Neural cell (in vitro differentiated cells): Measurements from ENCODE around the gene TGFBRAP1. TPM values are rescaled to one million over a fixed set of nuclear protein-coding genes. Genes with fewer than 3 reads are reported as not detected.

Source experiments
- H2AFZ ChIP-seq: fragments of 200-600, 300-800 bp; sonication (generic), shearing (Covaris generic); 2 replicates; pipeline ENCODE4 v1.6.0; 2014; ENCODE audit warnings: low read depth, mild to moderate bottlenecking, antibody characterized with exemption, low read length, moderate library complexity
- H3F3A ChIP-seq: fragments of 200-600 bp; shearing (Covaris generic); 2 replicates; pipeline ENCODE4 v1.6.1; 2016; ENCODE audit warnings: mild to moderate bottlenecking, moderate library complexity, mixed read lengths, antibody characterized with exemption, low read length; ENCODE audit not compliant: insufficient read depth, poor library complexity, severe bottlenecking
- H3K27ac ChIP-seq: fragments of 200-600, 300-800 bp; sonication (generic), shearing (Covaris generic); 2 replicates; pipeline ENCODE4 v1.5.1; 2014; ENCODE audit warnings: mild to moderate bottlenecking, low read length, moderate library complexity
- H3K27me3 ChIP-seq: fragments of 300-800, 200-600 bp; sonication (generic), shearing (Covaris generic); 2 replicates; pipeline ENCODE4 v1.6.0; 2014; ENCODE audit warnings: mild to moderate bottlenecking, low read depth, low read length, moderate library complexity; ENCODE audit not compliant: insufficient read depth
- H3K36me3 ChIP-seq: fragments of 300-800, 200-600 bp; sonication (generic), shearing (Covaris generic); 2 replicates; pipeline ENCODE4 v1.5.1; 2014; ENCODE audit warnings: mild to moderate bottlenecking, antibody characterized with exemption, low read length, moderate library complexity; ENCODE audit not compliant: insufficient read depth
- H3K4me2 ChIP-seq: fragments of 300-800, 200-600 bp; sonication (generic), shearing (Covaris generic); 2 replicates; pipeline ENCODE4 v1.6.0; 2014; ENCODE audit warnings: mild to moderate bottlenecking, low read length
- H3K4me3 ChIP-seq: fragments of 300-800, 200-600 bp; sonication (generic), shearing (Covaris generic); 2 replicates; pipeline ENCODE4 v1.5.1; 2014; ENCODE audit warnings: mild to moderate bottlenecking, low read length, moderate library complexity
- H3K79me2 ChIP-seq: fragments of 200-600 bp; shearing (Covaris generic); replicated peaks from 2 replicates; pipeline ENCODE4 v1.6.0; 2014; ENCODE audit warnings: mild to moderate bottlenecking, low read length, moderate library complexity; ENCODE audit not compliant: insufficient read depth
- H3K9ac ChIP-seq: fragments of 300-800, 200-600 bp; sonication (generic), shearing (Covaris generic); 2 replicates; pipeline ENCODE4 v1.6.1; 2016; ENCODE audit warnings: mild to moderate bottlenecking, low read length, mixed read lengths
- H3K9me2 ChIP-seq: fragments of 200-600 bp; shearing (Covaris generic); 2 replicates; pipeline ENCODE4 v1.6.1; 2016; ENCODE audit warnings: mild to moderate bottlenecking, low read length, mixed read lengths; ENCODE audit not compliant: insufficient read depth
- H3K9me3 ChIP-seq: fragments of 200-600, 300-800 bp; sonication (generic), shearing (Covaris generic); 2 replicates; pipeline ENCODE4 v1.6.1; 2016; ENCODE audit warnings: mild to moderate bottlenecking, mixed run types, low read length, moderate library complexity, mixed read lengths
- H4K20me1 ChIP-seq: fragments of 200-600 bp; shearing (Covaris generic); 2 replicates; pipeline ENCODE4 v1.6.1; 2016; ENCODE audit warnings: mild to moderate bottlenecking, mixed run types; ENCODE audit not compliant: insufficient read depth
- EP300 ChIP-seq: fragments of 450-650 bp; conservative IDR thresholded peaks from 2 replicates; pipeline ENCODE4 v1.6.1; 2014; ENCODE audit warnings: antibody characterized with exemption, mild to moderate bottlenecking, moderate library complexity; ENCODE audit not compliant: poor library complexity, severe bottlenecking
- EZH2 ChIP-seq: fragments of 200-600, 300-800 bp; shearing (Covaris generic), sonication (generic); IDR thresholded peaks from 2 replicates; pipeline ENCODE4 v1.6.1; 2014; ENCODE audit warnings: antibody characterized with exemption, low read length, borderline replicate concordance, mild to moderate bottlenecking; ENCODE audit not compliant: insufficient read depth, poor library complexity, severe bottlenecking
- MXI1 ChIP-seq: fragments of 450-650 bp; conservative IDR thresholded peaks from 2 replicates; pipeline ENCODE4 v1.6.1; 2014; ENCODE audit warnings: antibody characterized with exemption, mild to moderate bottlenecking; ENCODE audit not compliant: poor library complexity, severe bottlenecking
- POLR2AphosphoS5 ChIP-seq: IDR thresholded peaks from 2 replicates; pipeline ENCODE4 v1.6.1; 2012
- RAD21 ChIP-seq: fragments of 450-650 bp; conservative IDR thresholded peaks from 2 replicates; pipeline ENCODE4 v1.6.1; 2014; ENCODE audit warnings: antibody characterized with exemption, mild to moderate bottlenecking, moderate library complexity
- REST ChIP-seq: IDR thresholded peaks from 2 replicates; pipeline ENCODE4 v1.6.1; 2012; ENCODE audit warnings: borderline replicate concordance
- SMC3 ChIP-seq: fragments of 450-650 bp; conservative IDR thresholded peaks from 2 replicates; pipeline ENCODE4 v1.6.1; 2014; ENCODE audit warnings: antibody characterized with exemption, mild to moderate bottlenecking, moderate library complexity; ENCODE audit not compliant: poor library complexity
- TAF1 ChIP-seq: IDR thresholded peaks from 2 replicates; pipeline ENCODE4 v1.6.1; 2012; ENCODE audit warnings: low read depth
- polyA plus RNA-seq: library from polyadenylated mRNA; depleted of rRNA; stranded (reverse); fragments of >200 nt; gene quantifications from 2 replicates; pipeline ENCODE4 v1.2.3, GENCODE V29; 2014
- TF ChIP-seq, protein P1 (sequence below): fragments of 450-650 bp; IDR thresholded peaks from 2 replicates; pipeline ENCODE4 v1.5.1; 2014; ENCODE audit warnings: antibody characterized with exemption, mild to moderate bottlenecking, moderate library complexity; ENCODE audit not compliant: poor library complexity, severe bottlenecking

Gene TGFBRAP1
- polyA plus RNA-seq, 1 donor from 2014 or later = 13.9 TPM

- TF ChIP-seq TAF1 = no peak
- TF ChIP-seq, protein P1, sequence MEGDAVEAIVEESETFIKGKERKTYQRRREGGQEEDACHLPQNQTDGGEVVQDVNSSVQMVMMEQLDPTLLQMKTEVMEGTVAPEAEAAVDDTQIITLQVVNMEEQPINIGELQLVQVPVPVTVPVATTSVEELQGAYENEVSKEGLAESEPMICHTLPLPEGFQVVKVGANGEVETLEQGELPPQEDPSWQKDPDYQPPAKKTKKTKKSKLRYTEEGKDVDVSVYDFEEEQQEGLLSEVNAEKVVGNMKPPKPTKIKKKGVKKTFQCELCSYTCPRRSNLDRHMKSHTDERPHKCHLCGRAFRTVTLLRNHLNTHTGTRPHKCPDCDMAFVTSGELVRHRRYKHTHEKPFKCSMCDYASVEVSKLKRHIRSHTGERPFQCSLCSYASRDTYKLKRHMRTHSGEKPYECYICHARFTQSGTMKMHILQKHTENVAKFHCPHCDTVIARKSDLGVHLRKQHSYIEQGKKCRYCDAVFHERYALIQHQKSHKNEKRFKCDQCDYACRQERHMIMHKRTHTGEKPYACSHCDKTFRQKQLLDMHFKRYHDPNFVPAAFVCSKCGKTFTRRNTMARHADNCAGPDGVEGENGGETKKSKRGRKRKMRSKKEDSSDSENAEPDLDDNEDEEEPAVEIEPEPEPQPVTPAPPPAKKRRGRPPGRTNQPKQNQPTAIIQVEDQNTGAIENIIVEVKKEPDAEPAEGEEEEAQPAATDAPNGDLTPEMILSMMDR = no peak
- TF ChIP-seq REST = no peak
- no peak for TF ChIP-seq RAD21
- Histone ChIP-seq H4K20me1 (no peaks in the 10 kb centered on the region), H3F3A (no peaks in the 10 kb centered on the region), H3K36me3 (no peaks in the 10 kb centered on the region), H3K4me3 (no peak overlapping the region), H3K9me2 (no peaks in the 10 kb centered on the region), H2AFZ (no peak overlapping the region), H3K4me2 (no peak overlapping the region), H3K27ac (no peak overlapping the region), H3K79me2 (peaks cover 15% of the 10 kb centered on the region), H3K9me3 (no peaks in the 10 kb centered on the region), H3K27me3 (no peaks in the 10 kb centered on the region), H3K9ac (no peak overlapping the region)
Measured at GRCh38 chr2:105307550-105307949, 22.0 kb downstream of the TGFBRAP1 start.

DNA sequence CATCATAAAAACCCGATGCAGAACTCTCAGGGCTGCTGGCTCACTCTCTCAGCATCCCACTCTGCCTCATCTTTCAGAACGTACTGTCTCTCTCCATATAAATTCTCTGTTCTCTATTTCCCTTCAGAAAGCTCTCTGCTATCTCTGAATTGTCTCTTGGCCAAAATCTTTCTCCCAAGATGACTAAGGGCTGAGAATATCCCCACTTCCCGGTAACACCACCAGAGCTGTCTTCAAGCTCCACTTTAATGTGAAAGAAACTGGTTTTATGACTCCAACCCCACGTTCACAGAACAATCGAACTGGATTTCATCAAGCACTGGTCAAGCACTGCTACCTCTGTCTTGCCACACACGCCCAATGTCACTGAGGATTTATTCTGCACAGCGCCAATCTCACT is 22.4 kb downstream of the TGFBRAP1 start:
- H2AFZ ChIP-seq = no peak overlapping the region
- no peak overlapping the region for H3K9ac ChIP-seq
- TF ChIP-seq MXI1 (no peak), TAF1 (no peak), REST (no peak), RAD21 (no peak), EZH2 (no peak), POLR2AphosphoS5 (no peak), EP300 (no peak), SMC3 (no peak)
- TF ChIP-seq, protein P1 = no peak
- H3K36me3 ChIP-seq = no peaks in the 10 kb centered on the region
- H3K4me3 ChIP-seq = no peak overlapping the region
- H3K27ac ChIP-seq = no peak overlapping the region
- H3K27me3 ChIP-seq = no peaks in the 10 kb centered on the region
- no peaks in the 10 kb centered on the region for H3K9me2 ChIP-seq
- H4K20me1 ChIP-seq = no peaks in the 10 kb centered on the region
- no peaks in the 10 kb centered on the region for H3F3A ChIP-seq
- H3K79me2 ChIP-seq = peaks cover 11% of the 10 kb centered on the region
- no peaks in the 10 kb centered on the region for H3K9me3 ChIP-seq
- no peak overlapping the region for H3K4me2 ChIP-seq
